RWPE1 (cell line): ENCODE measurements around the gene TUSC1.

Experiments
- CTCF ChIA-PET: fragments of 350-600 bp; sonication (Branson Sonifier 250); formaldehyde crosslinking; extraction: SDS; loops from one replicate; lab custom pipeline; 2021; lab: Yijun Ruan, JAX
- POLR2A ChIA-PET: fragments of 400-600 bp; formaldehyde crosslinking; extraction: SDS; loops from one replicate; lab custom pipeline; 2020; ENCODE audit warnings: antibody characterized with exemption; ENCODE audit not compliant: low non-redundant PET; lab: Yijun Ruan, JAX
- DNase-seq: peaks from one replicate; pipeline ENCODE4 v3.0.0; 2012; ENCODE audit warnings: low spot score
- H3K27ac ChIP-seq: fragments of 450-650 bp; 2 replicates; pipeline ENCODE4 v1.5.1; 2017
- TF ChIP-seq, protein P1 (sequence below): fragments of 450-650 bp; conservative IDR thresholded peaks from 2 replicates; pipeline ENCODE4 v1.5.1; 2017; ENCODE audit warnings: low read depth, mild to moderate bottlenecking

TUSC1 gene

DNA sequence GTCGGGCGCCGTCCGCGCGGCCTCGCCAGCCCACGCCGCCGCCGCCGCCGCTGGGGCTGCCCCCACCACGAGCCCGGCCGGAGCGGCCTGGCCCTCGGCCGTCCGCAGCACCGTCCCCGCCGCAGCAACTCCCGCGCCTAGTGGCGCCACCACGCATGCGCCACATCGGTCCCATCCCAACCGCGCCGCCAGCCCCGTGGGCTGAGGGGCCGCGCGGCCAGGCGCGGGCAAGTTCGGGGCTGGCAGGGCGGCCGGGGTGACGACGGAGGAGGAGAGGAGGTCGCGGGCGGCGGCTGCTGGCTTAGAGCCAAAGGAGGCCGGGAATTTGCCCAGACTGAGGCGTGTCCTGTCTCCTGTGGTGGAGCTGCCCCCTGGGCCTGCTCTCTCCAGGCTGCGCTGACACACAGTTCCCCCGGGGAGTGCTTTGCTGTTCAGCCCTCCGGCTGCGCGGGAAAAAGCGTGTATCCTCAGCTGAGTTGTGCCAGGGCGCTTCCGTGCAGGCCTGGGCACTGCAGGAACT is at the start of gene TUSC1:
TUSC1 (minus strand) TSS at position 298 of the 520 bp plus-strand sequence; CDS start at position 166, 132 bp downstream.
- TF ChIP-seq, protein P1, sequence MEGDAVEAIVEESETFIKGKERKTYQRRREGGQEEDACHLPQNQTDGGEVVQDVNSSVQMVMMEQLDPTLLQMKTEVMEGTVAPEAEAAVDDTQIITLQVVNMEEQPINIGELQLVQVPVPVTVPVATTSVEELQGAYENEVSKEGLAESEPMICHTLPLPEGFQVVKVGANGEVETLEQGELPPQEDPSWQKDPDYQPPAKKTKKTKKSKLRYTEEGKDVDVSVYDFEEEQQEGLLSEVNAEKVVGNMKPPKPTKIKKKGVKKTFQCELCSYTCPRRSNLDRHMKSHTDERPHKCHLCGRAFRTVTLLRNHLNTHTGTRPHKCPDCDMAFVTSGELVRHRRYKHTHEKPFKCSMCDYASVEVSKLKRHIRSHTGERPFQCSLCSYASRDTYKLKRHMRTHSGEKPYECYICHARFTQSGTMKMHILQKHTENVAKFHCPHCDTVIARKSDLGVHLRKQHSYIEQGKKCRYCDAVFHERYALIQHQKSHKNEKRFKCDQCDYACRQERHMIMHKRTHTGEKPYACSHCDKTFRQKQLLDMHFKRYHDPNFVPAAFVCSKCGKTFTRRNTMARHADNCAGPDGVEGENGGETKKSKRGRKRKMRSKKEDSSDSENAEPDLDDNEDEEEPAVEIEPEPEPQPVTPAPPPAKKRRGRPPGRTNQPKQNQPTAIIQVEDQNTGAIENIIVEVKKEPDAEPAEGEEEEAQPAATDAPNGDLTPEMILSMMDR, result no peak
- POLR2A ChIA-PET, result interaction anchor here (0.5 kb wide), 1 partner anchor 117 kb away, joined by 3 read pairs; no protein-coding TSS in a partner anchor

DNA sequence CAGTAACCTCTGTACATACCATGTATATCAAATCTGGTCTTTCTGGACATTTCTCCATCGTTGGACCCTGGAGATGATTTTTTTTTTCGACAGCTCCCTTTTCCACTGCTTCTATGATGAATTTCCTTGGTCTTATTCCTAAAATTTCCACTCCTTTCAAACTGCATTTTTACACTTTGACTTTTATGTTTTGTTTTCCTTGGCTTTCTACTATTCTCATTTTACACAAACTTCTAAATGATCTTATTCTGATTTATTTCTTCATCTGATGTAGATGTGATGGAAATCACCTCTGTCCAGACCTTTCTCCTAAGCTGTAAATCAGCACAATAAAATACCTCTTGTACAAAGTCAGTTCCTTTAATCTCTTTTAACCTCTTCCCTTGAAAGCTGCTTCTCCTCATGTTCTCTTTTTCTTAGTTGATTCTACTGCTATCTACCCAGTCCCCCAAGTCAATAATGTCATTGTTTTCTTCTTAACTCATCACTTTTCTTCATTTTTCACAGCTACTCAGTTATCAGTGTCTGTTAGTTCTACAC is 48.7 kb upstream of the TUSC1 start:
- CTCF ChIA-PET, result no interaction called here
- H3K27ac ChIP-seq, result no peak overlapping the region
- DNase-seq, result no peak
- POLR2A ChIA-PET, result no interaction called here
- TF ChIP-seq, protein P1, result no peak

More for the DNA sequence above, at the start of gene TUSC1:
- CTCF ChIA-PET, result interaction anchor here (0.6 kb wide), 1 partner anchor 649 kb away, joined by 3 read pairs; no protein-coding TSS in a partner anchor
- peak within 1 kb of the TSS; percentile 100 for H3K27ac ChIP-seq
- peak; percentile 76 for DNase-seq

DNA sequence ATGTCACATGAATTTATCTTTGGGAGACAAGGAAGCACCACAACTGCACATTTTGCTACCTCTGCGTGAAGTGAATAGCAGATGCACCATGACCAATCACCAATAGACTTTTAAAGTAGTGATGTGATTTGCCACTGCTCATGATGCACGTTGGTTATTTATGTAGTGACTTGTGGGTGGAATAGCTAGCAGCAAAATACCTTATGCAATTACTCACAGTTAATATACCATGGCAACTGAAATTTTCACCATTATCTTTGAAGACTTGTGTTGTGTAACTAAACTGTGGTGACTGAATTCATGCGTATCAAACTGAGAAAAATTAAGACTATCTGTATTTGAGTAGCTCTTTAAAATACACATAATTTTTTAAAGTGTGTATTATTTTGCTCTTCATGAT is 46.2 kb upstream of the TUSC1 start:
- no peak overlapping the region for H3K27ac ChIP-seq
- TF ChIP-seq, protein P1, result no peak
- CTCF ChIA-PET, result no interaction called here
- POLR2A ChIA-PET, result no interaction called here
- peak; percentile 34 for DNase-seq

DNA sequence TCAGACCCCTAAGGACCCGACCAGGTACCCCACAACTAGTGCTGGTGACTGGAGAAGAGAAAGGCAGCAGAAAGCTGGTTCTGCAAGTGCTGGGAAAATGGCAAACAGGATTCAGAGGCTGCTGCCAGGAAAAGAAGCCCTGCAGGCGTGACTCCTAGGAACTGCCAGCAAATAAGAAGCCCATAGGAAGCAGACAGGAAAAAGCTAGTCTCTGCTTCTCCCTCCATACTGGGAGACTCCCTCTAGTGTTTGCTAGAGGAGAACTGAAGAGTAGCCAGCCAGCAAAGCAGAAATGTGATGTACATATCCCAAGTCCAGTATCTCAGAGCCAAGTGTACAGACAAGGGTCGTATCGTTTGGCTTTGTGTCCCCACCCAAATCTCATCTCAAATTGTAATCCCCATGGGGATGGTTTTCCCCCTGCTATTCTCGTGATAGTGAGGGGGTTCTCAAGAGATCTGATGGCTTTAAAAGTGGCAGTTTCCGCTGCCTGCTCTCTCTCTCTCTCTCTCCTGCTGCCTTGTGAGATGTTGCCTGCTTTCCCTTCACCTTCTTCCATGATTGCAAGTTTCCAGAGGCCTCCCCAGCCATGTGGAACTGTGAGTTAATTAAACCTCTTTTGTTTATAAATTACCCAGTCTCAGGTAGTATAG is 38.1 kb upstream of the TUSC1 start:
- no peak overlapping the region for H3K27ac ChIP-seq
- DNase-seq, result peak; percentile 51
- TF ChIP-seq, protein P1, result peak; percentile 77
- POLR2A ChIA-PET, result no interaction called here
- CTCF ChIA-PET, result interaction anchor here (0.6 to 0.7 kb wide), 3 partner anchors 10 to 662 kb away, joined by 3 to 4 read pairs (median 3); no protein-coding TSS in a partner anchor

DNA sequence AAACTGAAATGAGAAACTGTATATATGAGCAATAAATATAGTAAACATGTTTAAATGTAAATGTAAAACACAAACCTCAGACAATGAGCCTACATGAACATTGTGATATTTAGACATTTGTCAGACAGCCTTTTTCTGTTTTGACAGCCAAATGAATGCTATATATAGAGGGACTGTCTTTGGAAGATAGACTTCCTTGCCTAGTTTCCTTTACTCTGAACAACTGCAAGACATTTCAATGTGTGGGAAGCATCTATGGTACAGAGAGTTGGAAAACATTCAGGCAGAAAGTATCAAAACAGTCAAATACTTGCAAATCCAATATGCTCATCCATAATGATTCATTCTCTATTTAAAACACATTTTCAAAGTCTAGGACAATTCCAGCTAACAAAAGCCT is 31.7 kb upstream of the TUSC1 start:
- TF ChIP-seq, protein P1, result no peak
- POLR2A ChIA-PET, result no interaction called here
- H3K27ac ChIP-seq, result no peak overlapping the region
- no peak for DNase-seq
- CTCF ChIA-PET, result interaction anchor here (1.3 kb wide), 1 partner anchor 13 kb away, joined by 4 read pairs; no protein-coding TSS in a partner anchor

DNA sequence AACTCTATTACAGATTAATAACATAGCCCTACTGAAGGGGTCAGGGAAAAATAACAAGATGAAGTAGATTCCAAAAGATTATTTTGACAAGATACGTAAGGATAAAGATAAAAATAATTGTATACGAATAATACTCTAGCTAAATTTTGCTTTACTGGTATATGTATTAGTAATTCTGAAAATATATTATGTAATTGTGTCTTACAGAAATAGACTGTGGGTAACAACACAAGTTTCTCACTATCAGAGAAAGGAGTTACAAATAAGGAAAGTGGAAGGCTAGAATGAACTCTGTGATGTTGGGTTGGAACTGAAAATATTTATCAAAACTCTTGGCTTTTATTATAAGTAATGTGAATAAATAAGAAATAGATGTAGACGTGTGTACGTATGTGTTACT is 26.6 kb upstream of the TUSC1 start:
- ChIA-PET POLR2A (no interaction called here), CTCF (no interaction called here)
- TF ChIP-seq, protein P1, result no peak
- H3K27ac ChIP-seq, result no peak overlapping the region
- DNase-seq, result no peak
